Panc1 (cell line): ENCODE data around the gene GNAT1.

Source experiments
- POLR2AphosphoS5 ChIP-seq: IDR thresholded peaks from 2 replicates; pipeline ENCODE4 v1.6.1; 2012; ENCODE audit warnings: mild to moderate bottlenecking, low read depth, low read length, moderate library complexity
- SIN3A ChIP-seq: IDR thresholded peaks from 2 replicates; pipeline ENCODE4 v1.6.1; 2012; ENCODE audit warnings: low read depth, mild to moderate bottlenecking, low read length, moderate library complexity, borderline replicate concordance; ENCODE audit not compliant: insufficient read depth
- TF ChIP-seq, protein P1 (sequence below): fragments of 450-650 bp; IDR thresholded peaks from 2 replicates; pipeline ENCODE4 v1.5.1; 2017; ENCODE audit warnings: mild to moderate bottlenecking
- TF ChIP-seq, protein P2 (sequence below), 2 experiments: IDR thresholded peaks; 2 replicates each; pipeline ENCODE4 v1.6.1; 2011 to 2012; ENCODE audit warnings: low read depth in 2 of 2, control low read depth in 1 of 2, low read length in 1 of 2, mild to moderate bottlenecking in 1 of 2, moderate library complexity in 1 of 2; ENCODE audit not compliant: insufficient read depth in 1 of 2

DNA sequence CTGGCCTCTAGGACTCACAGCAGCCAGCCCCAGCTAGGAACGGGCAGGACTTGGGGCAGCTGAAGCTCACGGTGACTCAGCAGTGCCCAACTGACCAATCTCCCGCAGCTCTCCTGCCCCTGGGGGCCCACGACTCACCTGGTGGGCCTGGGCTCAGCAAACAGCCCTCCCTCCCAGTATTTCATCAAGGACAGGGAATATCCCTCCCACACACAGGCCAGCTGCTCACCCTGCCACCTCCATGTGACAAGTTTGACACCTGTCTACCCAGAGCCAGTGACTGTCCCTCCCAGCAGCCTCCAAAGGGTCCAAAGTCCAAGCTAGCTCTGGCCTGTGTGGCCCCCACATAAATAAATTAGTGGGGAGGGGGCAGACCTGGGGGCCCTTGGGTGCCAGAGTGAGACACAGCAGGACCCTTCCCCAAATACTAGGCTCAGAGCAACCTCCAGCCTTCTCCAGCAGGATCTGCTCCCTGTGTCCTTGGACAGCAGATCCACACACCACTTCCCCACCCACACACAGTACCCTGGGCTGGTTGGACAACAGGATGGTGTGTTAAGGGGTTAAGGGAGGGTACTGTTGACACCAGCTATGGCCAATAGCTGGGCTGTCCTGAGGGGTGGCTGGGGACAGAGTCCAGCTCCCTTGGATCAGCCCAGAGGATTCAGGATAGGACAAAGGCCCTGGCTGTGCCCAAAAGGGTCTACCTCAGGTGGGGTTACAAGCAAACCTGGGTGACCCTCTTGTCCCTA is 4.3 kb downstream of the GNAT1 start:
- TF ChIP-seq, protein P1, sequence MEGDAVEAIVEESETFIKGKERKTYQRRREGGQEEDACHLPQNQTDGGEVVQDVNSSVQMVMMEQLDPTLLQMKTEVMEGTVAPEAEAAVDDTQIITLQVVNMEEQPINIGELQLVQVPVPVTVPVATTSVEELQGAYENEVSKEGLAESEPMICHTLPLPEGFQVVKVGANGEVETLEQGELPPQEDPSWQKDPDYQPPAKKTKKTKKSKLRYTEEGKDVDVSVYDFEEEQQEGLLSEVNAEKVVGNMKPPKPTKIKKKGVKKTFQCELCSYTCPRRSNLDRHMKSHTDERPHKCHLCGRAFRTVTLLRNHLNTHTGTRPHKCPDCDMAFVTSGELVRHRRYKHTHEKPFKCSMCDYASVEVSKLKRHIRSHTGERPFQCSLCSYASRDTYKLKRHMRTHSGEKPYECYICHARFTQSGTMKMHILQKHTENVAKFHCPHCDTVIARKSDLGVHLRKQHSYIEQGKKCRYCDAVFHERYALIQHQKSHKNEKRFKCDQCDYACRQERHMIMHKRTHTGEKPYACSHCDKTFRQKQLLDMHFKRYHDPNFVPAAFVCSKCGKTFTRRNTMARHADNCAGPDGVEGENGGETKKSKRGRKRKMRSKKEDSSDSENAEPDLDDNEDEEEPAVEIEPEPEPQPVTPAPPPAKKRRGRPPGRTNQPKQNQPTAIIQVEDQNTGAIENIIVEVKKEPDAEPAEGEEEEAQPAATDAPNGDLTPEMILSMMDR, result no peak
- no peak for TF ChIP-seq POLR2AphosphoS5
- TF ChIP-seq, protein P2, sequence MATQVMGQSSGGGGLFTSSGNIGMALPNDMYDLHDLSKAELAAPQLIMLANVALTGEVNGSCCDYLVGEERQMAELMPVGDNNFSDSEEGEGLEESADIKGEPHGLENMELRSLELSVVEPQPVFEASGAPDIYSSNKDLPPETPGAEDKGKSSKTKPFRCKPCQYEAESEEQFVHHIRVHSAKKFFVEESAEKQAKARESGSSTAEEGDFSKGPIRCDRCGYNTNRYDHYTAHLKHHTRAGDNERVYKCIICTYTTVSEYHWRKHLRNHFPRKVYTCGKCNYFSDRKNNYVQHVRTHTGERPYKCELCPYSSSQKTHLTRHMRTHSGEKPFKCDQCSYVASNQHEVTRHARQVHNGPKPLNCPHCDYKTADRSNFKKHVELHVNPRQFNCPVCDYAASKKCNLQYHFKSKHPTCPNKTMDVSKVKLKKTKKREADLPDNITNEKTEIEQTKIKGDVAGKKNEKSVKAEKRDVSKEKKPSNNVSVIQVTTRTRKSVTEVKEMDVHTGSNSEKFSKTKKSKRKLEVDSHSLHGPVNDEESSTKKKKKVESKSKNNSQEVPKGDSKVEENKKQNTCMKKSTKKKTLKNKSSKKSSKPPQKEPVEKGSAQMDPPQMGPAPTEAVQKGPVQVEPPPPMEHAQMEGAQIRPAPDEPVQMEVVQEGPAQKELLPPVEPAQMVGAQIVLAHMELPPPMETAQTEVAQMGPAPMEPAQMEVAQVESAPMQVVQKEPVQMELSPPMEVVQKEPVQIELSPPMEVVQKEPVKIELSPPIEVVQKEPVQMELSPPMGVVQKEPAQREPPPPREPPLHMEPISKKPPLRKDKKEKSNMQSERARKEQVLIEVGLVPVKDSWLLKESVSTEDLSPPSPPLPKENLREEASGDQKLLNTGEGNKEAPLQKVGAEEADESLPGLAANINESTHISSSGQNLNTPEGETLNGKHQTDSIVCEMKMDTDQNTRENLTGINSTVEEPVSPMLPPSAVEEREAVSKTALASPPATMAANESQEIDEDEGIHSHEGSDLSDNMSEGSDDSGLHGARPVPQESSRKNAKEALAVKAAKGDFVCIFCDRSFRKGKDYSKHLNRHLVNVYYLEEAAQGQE (IDR thresholded peaks at IDR 0.05; ENCODE audit: insufficient read depth in 1 of 2, low read depth in 2 of 2, low read length in 1 of 2), result no peak
- TF ChIP-seq SIN3A, result no peak
